Testis (tissue), 2 donors: ENCODE data around the gene SPEN.
"Not testable (repeated sequence)": the region's sequence is repeated elsewhere in the genome, so short reads cannot be mapped to it uniquely, and the experiment has no call there.

Experiments
- POLR2A ChIP-seq: fragments of 450-650 bp; IDR thresholded peaks from one replicate; pipeline ENCODE4 v1.6.1; 2017; ENCODE audit warnings: antibody characterized with exemption, mild to moderate bottlenecking, moderate library complexity
- TF ChIP-seq, protein P1 (sequence below), 3 experiments: fragments of 450-650 bp in 2 of 3; fragments of 200-600 bp in 1 of 3; sonication (generic) in 1 of 3; IDR thresholded peaks; one replicate each; pipeline ENCODE4 v1.5.1; 2016 to 2019; ENCODE audit warnings: antibody characterized with exemption in 3 of 3, mild to moderate bottlenecking in 2 of 3, moderate library complexity in 1 of 3

GRCh38 chr1:15846056-15846455 lies 1.5 kb upstream of the SPEN start:
- TF ChIP-seq POLR2A = not testable (repeated sequence)
- TF ChIP-seq, protein P1, sequence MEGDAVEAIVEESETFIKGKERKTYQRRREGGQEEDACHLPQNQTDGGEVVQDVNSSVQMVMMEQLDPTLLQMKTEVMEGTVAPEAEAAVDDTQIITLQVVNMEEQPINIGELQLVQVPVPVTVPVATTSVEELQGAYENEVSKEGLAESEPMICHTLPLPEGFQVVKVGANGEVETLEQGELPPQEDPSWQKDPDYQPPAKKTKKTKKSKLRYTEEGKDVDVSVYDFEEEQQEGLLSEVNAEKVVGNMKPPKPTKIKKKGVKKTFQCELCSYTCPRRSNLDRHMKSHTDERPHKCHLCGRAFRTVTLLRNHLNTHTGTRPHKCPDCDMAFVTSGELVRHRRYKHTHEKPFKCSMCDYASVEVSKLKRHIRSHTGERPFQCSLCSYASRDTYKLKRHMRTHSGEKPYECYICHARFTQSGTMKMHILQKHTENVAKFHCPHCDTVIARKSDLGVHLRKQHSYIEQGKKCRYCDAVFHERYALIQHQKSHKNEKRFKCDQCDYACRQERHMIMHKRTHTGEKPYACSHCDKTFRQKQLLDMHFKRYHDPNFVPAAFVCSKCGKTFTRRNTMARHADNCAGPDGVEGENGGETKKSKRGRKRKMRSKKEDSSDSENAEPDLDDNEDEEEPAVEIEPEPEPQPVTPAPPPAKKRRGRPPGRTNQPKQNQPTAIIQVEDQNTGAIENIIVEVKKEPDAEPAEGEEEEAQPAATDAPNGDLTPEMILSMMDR (IDR thresholded peaks at IDR 0.05) = not testable (repeated sequence)
